Forelimb muscle (tissue), 1 donor: ENCODE data around the gene EFNA4. TPM values are rescaled to one million over a fixed set of nuclear protein-coding genes. Genes with fewer than 3 reads are reported as not detected.

ENCODE experiments used
- DNase-seq: peaks from one replicate; pipeline ENCODE4 v3.0.0-alpha.2; 2013; ENCODE audit warnings: low read depth
- polyA plus RNA-seq: library from polyadenylated mRNA; unstranded; fragments of 120-200 nt; gene quantifications from one replicate; pipeline ENCODE4 v1.2.1, GENCODE V29; 2013; ENCODE audit not compliant: insufficient read length

The EFNA4 gene
- polyA plus RNA-seq, 1 donor, result 6.5 TPM

DNA sequence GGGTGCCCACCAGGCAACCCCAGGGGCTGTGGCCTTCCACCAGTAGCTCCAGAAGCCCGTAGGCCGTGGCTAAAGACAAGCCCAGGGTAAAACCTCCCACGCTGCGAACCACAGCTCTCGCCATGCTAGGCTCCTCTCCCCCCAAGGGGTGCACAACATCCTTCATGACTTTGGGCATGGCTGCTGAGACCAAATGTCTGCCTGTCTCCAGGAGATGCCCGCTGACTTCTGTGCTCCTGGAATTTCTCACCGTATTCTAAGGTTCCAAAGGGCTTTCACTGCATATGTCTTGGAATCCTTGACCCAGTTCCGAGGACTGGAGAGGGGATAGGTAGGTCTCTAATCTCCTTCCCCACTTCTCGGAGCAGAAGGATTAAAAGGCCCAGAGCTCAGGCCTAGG lies 30.0 kb upstream of the EFNA4 start, which contains the start of the genes DCST1 and DCST2:
Gene DCST1 (plus strand): TSS at position 301 of the 400 bp plus-strand sequence. CDS start 213 bp downstream, outside the sequence.
Gene DCST2 (minus strand): TSS at position 258 of the 400 bp plus-strand sequence. CDS start 80 bp downstream, at position 178.
- no peak for DNase-seq

DNA sequence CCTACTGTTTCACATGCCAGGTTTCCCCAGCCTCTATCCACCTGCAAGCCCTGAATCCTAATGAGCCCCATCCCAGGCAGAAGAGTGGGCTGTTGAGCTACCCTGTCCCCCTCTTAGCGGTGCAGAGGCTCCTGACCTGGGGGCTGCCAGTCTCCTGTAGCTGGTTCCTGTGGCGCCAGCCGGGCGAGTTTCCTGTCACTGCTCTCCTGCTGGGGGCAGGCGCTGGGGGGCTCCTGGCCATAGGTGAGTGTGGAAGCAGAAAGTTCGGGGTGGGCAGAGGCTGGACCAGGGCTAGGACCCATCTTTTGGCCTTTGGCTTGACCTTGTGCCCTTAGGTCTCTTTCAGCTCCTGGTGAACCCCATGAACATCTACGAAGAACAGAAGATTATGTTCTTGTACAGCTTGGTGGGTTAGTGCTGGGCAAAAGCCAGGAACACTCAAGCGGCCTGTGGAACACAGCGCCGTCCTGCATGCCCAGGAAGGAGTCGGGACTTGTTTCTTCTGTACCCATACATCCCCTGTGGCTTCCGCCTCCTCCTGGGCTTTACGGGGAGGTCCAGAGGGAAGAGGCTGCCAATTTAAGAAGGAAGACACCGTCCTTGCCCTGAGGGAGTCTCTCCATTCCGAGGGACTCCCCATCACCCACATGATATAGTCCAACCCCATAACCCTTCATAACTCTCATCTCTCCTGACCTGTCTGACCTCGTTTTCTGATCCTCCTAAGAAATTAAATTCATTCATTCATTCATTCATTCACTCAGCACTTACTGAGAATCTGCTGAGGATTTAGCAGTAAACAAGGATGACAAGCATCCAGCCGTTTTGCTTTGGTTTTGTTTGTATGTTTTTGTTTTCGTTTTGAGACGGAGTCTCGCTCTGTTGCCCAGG lies 29.0 kb upstream of the EFNA4 start:
- no peak for DNase-seq

DNA sequence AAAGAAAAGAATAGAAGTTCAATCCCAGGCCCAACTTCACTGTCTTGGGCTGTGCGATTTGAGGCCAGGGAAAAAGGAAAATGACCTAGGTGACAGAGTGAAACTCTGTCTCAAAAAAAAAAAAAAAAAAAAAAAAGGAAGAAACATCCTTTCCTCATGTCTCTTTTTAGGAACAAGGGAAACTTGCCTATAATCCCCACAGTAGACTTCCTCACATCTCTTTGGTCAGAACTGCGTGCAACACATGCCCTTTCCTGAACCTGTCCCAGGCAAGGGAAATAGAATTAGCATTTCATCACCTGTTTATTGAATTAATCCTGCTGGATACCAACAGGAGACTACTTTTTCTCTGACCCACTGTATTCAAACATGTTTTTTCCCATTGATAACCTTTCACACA lies 27.6 kb upstream of the EFNA4 start:
- no peak for DNase-seq

- DNase-seq, result no peak
These were observed 26.5 kb upstream of the EFNA4 start for GRCh38 chr1:155037043-155037442.

- no peak for DNase-seq
These were observed 25.6 kb upstream of the EFNA4 start for GRCh38 chr1:155037851-155038441.

- no peak for DNase-seq
These were observed 24.8 kb upstream of the EFNA4 start for GRCh38 chr1:155038602-155039307.

GRCh38 chr1:155039308-155039669 lies 24.3 kb upstream of the EFNA4 start:
- DNase-seq, result no peak

DNA sequence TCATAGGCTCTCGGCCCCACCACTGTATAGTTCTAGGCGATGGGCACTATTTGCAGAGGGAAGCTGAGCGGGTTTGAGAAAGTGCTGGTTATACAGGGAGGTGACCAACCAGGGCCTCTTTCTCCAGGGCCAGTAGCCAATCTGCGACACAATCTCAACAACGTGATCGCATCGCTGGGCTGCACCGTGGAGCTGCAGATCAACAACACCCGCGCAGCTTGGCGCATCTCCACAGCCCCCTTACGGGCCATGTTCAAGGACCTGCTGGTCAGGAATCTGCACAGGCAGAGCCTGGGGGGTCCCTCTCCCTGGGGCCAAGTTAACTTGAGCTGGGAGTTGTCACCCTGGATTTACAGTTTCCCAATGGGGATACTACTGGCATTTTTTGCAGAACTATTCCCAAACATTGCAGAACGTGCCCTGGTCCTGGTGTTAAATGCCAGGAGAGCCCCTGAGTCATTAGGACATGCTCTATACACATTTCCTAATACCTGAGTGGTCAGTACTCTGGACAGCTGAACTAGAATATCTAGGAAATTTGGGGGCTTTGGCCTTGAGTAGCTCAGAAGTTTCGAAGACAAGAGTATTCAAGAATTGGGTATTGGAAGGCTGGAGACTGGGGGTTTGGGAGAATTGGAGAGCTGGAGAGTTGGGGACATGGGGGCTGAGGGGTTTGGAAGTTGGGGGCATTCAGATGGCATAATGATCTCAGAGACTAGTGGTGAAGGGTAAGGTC lies 23.0 kb upstream of the EFNA4 start:
- DNase-seq, result no peak

DNA sequence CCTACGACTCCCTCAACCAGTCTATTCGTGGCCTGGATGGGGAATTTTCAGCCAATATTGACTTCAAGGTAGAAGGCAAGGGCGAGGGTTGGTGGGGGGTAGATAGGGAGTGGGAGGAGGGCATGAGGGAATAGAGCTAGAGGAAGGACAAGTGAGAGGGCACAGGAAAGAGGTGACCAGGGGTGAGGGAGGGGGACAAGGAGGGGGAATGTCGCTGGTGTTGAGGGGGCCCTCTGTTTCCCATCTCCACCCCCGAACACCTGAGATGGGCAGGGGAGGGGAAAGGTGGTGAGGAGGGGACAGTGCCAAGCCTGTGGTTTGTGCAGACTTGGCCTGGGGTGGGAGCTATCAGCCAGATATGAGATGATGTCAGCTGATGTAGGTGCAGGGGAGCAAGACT lies 20.8 kb upstream of the EFNA4 start:
- DNase-seq, result no peak

DNA sequence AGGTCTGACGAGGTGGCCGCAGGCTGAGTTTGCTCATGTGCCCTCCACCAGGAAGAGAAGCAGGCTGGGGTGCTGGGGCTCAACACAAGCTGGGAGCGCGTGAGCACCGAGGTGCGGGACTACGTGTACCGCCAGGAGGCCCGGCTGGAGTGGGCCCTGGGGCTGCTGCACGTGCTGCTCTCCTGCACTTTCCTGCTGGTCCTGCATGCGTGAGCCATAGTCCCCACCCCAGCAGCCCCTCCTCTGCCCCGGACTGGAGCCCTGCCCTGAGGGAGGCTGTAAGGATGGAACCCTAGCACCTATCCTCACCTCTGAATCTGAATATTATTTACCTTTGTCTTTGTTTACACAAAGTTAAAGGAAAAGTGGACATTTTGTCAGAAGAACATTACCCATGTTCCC lies 20.2 kb upstream of the EFNA4 start:
- no peak for DNase-seq

DNA sequence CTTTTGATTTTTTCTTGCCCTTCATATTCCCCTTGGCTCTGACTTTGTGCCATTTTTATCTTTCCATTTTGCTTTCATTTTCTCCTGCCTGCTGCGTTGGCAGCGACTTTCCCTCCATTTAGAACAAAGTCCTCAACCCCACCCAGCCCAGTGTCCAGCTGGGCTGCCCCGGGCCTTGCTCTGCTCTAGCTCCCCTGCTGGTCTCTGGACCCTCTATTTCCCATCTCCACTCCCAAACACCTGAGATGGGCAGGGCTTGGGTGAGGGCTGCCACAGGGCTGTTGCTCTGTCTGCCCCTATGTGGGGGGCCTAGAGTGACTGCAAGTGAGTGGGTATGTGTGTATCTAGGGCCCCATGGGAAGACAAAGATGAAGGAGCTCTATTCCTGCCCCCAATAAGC lies 19.7 kb upstream of the EFNA4 start:
- DNase-seq, result no peak

DNA sequence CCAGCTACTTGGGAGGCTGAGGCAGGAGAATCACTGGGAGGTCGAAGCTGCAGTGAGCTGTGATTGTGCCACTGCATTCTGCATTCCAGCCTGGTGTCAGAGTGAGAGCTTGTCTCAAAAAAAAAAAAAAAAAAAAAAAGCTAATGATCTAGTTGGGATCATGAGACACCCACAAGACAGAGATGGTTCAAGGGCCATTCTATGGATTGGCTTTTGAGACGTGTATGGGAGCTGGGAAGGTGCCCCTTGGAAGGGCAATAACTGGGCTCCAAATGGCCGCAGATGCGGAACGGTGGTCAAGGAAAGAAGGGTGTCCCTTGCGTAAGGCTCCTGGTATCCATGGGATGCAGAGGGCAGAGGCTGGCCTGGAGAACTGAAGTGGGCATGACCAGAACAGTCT lies 19.2 kb upstream of the EFNA4 start:
- DNase-seq, result no peak

DNA sequence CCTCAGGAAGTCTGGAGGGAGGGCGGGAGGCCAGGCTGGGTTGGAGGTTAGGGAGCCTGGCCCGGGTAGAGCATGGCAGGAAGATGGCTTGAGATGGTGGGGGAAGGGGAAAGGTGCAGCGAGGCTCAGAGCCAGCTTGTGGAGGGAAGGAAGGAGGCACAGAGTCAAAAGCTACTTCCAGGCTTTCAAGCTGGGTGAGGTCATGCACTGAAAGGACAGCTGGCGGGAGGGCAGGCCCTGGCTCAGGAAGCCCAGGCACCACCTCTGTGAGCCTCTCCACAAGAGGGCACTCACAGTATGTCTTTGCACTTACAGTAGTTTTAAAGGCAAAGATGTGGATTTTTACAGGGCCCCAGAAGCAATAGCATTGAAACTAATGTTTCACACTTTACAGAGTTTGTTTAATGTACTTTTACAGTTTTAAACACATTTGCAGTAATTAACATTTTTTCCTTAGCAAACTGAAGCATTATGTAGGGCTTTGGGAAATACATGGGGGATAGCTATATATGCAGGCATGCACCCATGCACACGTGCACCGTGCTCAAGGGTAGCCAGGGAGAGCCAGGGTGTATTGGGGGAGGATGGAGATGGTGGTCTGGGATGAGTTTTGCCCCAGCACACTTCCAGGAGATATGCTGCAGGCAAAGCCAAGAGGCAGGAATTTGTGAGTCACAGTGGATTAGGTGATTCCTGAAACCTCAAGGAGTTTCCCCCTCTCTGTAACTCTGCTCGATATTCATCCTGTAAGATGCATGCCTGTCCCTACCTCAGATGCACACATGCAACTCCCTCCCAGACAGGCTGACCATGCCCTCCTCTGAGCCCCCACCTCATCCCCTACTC lies 18.5 kb upstream of the EFNA4 start:
- DNase-seq, result no peak

DNA sequence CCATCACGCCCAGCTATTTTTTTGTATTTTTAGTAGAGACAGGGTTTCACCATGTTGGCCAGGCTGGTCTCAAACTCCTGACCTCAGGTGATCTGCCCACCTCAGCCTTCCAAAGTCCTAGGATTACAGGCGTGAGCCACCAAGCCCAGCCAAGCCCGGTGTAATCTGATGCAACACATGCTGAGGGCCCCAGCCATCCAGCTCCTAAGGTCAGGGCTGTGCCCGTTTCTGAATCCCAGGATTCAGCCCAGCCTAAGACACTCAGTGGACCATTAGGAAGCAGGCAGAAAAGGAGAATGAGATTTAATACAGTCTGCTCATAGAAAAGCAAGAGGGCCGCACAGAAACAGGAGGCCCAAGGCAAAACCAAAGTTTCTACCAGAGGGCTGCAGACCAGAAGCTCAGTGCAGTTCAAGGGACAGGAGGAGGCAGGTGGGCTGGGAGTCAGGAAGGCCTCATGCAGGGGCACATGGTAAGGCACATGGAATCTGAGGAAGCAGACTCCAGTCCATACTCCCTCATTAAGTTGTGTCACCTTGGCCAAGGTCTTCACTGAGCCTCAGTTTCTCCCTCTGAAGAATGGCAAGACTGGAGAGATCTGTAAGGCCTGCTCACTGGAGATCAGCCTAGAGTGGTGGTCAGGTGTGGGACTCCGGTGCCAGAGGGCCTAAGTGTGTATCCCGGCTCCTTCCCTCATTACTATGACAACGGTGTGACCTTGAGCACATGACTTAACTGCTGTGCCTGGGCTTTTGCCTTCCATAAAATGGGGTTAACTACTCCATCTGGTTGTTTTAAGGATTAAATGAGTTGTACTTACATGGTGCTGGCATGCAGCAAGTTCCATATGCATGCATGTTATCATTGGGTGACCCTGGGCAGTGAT lies 14.8 kb upstream of the EFNA4 start:
- DNase-seq, result no peak

DNA sequence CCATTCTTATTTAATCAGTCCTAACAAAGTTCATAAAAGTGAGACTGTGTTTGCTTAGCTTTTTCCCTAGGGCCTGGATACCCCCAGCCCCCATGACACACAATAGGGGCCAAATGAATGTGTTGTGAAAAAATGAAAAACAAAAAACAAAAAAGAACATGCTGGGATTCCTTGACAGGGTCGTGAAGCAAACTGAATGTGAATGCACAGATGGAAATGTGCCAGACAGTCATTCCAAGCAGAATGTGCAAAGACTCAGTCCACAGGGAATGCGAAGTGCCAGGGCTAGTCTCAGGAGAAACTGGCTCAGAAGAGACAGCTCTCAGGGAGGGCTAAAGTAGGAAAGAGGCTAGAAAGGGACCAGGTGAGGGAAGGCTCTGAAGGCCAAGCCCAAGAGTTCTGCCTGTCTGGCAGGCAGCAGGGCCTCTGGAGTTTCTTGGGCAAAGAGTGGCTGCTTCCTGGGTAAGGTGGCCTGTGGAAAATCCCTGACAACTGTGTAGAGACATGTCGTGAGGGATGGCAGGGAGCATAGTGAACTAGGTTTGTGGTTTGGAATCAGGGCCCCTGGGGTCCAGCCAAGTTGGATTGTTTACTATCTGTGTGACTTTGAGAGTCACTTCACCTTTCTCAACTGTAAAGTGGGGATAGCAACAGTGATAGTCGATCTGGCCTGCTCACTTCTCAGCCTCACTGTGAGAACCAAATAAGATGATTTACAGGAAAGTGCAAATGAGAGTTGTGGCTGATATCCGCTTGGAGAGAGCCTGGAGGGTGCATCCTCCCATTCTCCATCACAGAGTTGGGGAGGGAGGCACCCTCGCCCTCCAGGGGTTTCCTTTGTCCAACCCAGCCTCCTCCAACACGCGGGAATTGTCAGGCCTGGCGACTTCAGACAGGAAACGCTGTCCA lies 13.6 kb upstream of the EFNA4 start:
- no peak for DNase-seq

DNA sequence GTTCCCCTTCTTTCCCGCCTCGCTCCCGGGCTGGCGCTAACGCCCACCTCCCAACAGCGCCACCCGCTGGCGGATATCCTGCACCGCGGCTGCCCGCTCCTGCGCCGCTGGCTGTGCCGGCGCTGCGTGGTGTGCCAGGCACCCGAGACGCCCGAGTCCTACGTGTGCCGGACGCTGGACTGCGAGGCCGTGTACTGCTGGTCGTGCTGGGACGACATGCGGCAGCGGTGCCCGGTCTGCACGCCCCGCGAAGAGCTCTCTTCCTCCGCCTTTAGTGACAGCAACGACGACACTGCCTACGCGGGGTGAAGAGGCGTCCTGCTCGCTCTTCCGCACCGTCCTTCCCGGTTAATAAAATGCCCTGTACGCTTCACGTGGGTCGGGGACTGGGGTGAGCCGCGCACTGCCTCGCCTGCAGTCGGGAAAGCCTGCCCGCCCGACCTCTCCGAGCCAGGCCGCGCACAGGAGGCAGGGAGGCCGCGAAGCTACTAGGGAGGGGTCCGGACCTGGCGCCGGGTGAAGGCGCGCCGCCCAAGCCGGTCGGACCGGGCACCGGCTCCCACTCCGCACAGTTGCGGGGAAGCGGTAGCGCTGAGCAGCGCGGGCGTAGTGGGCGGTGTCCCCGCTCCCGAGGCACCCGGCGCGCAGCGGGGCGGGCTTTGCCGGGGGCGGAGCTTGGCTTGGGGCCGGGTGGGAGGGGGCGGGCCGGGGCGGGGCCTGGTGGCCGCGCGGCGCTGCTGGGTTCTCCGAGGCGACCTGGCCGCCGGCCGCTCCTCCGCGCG lies 12.8 kb upstream of the EFNA4 start, which contains the start of gene ADAM15:
Gene ADAM15 (plus strand): TSS at position 757 of the 782 bp plus-strand sequence. CDS start 71 bp downstream, outside the sequence.
- DNase-seq, result no peak

GRCh38 chr1:155051342-155051776 lies 12.2 kb upstream of the EFNA4 start:
- no peak for DNase-seq
